K562 (cell line): ENCODE measurements around the gene PRM3. TPM values are rescaled to one million over a fixed set of nuclear protein-coding genes. Genes with fewer than 3 reads are reported as not detected.

Experiments used
- BRCA1 ChIP-seq, 2 experiments: fragments of 450-650 bp in 1 of 2; sonication (generic) in 1 of 2; formaldehyde crosslinking in 1 of 2; IDR thresholded peaks; 2 replicates each; pipeline versions ENCODE4 v1.5.0 to v1.6.1; 2017 to 2020; ENCODE audit warnings: mild to moderate bottlenecking in 1 of 2, missing genetic modification reagents in 1 of 2
- CREB1 ChIP-seq, 2 experiments: sonication (generic) in 1 of 2; formaldehyde crosslinking in 1 of 2; IDR thresholded peaks; 2 replicates each; pipeline versions ENCODE4 v1.6.1 to v1.8.0; 2012 to 2022; ENCODE audit warnings: inconsistent platforms in 1 of 2, mild to moderate bottlenecking in 1 of 2, missing genetic modification reagents in 1 of 2, moderate library complexity in 1 of 2
- E2F5 ChIP-seq: sonication (generic); formaldehyde crosslinking; IDR thresholded peaks from 2 replicates; pipeline ENCODE4 v1.8.0; 2022; ENCODE audit warnings: mild to moderate bottlenecking, missing genetic modification reagents
- HMBOX1 ChIP-seq: sonication (generic); IDR thresholded peaks from 2 replicates; pipeline ENCODE4 v1.6.1; 2016
- HMGN3 ChIP-seq: IDR thresholded peaks from 2 replicates; pipeline ENCODE4 v1.6.1; 2011; ENCODE audit warnings: borderline replicate concordance, low read depth, mild to moderate bottlenecking, mixed read lengths, low read length; ENCODE audit not compliant: insufficient read length; ENCODE audit errors: extremely low read depth
- ID3 ChIP-seq, 2 experiments: fragments of 250-450 bp in 1 of 2; fragments of 450-650 bp in 1 of 2; sonication (Bioruptor Pico) in 1 of 2; IDR thresholded peaks; 2 replicates each; pipeline versions ENCODE4 v1.6.1 to v1.8.0; 2016 to 2021; ENCODE audit warnings: mild to moderate bottlenecking in 2 of 2, moderate library complexity in 2 of 2, missing compliant biosample characterization in 1 of 2, missing genetic modification characterization in 1 of 2
- IRF2 ChIP-seq: sonication (generic); formaldehyde crosslinking; IDR thresholded peaks from 2 replicates; pipeline ENCODE4 v1.8.1; 2022; ENCODE audit warnings: mild to moderate bottlenecking, missing genetic modification reagents
- JUNB ChIP-seq: fragments of 450-650 bp; formaldehyde crosslinking; conservative IDR thresholded peaks from 2 replicates; pipeline ENCODE4 v1.4.0; 2020; ENCODE audit warnings: mild to moderate bottlenecking
- MLLT1 ChIP-seq, 2 experiments: fragments of 450-650 bp; IDR thresholded peaks; 2 replicates each; pipeline ENCODE4 v1.6.1; 2016
- MTA2 ChIP-seq: fragments of 450-650 bp; IDR thresholded peaks from 2 replicates; pipeline ENCODE4 v1.6.1; 2016; ENCODE audit warnings: low read depth
- MTA3 ChIP-seq: fragments of 450-650 bp; formaldehyde crosslinking; IDR thresholded peaks from 2 replicates; pipeline ENCODE4 v1.6.1; 2017; ENCODE audit warnings: mild to moderate bottlenecking, borderline replicate concordance
- NR1H2 ChIP-seq: sonication (generic); formaldehyde crosslinking; IDR thresholded peaks from 2 replicates; pipeline ENCODE4 v1.4.0; 2020; ENCODE audit warnings: mild to moderate bottlenecking, missing genetic modification reagents
- SMAD2 ChIP-seq: fragments of 150-350 bp; IDR thresholded peaks from 2 replicates; pipeline ENCODE4 v1.6.1; 2014; ENCODE audit warnings: low read depth, mild to moderate bottlenecking, low read length
- SMARCC2 ChIP-seq: fragments of 450-650 bp; IDR thresholded peaks from 2 replicates; pipeline ENCODE4 v1.6.1; 2017; ENCODE audit warnings: antibody characterized with exemption, moderate library complexity, mild to moderate bottlenecking, low read depth
- SMARCE1 ChIP-seq: fragments of 450-650 bp; IDR thresholded peaks from 2 replicates; pipeline ENCODE4 v1.7.1; 2016; ENCODE audit warnings: mild to moderate bottlenecking
- TAF1 ChIP-seq: IDR thresholded peaks from 2 replicates; pipeline ENCODE4 v1.6.1; 2011; ENCODE audit warnings: mild to moderate bottlenecking, low read length, moderate library complexity; ENCODE audit not compliant: insufficient read depth, control insufficient read depth, severe bottlenecking; ENCODE audit errors: extremely low read depth
- ZBTB2 ChIP-seq: fragments of 450-650 bp; IDR thresholded peaks from 2 replicates; pipeline ENCODE4 v1.6.1; 2016; ENCODE audit warnings: antibody characterized with exemption
- ZKSCAN1 ChIP-seq: fragments of 150-350 bp; IDR thresholded peaks from 2 replicates; pipeline ENCODE4 v1.6.1; 2016; ENCODE audit warnings: low read depth, low read length
- ZNF224 ChIP-seq: sonication (generic); formaldehyde crosslinking; IDR thresholded peaks from 2 replicates; pipeline ENCODE4 v1.8.0; 2022; ENCODE audit warnings: mild to moderate bottlenecking, missing genetic modification reagents
- ZNF24 ChIP-seq: fragments of 450-650 bp; IDR thresholded peaks from 2 replicates; pipeline ENCODE4 v1.6.1; 2016
- ZNF445 ChIP-seq: fragments of 250-450 bp; sonication (Bioruptor Pico); IDR thresholded peaks from 2 replicates; pipeline ENCODE4 v1.4.0; 2020; ENCODE audit warnings: low read depth, mild to moderate bottlenecking, moderate library complexity
- ZNF77 ChIP-seq: fragments of 250-450 bp; sonication (Bioruptor Pico); IDR thresholded peaks from 2 replicates; pipeline ENCODE4 v1.5.0; 2020
- polyA plus RNA-seq, 8 experiments: library from polyadenylated mRNA; depleted of rRNA in 4 of 8; stranded (reverse) in 5 of 8; unstranded in 3 of 8; fragments of >200 nt; fragmentation: Nextera tagmentation in 2 of 8; fragmentation: Illumina TruSeq in 1 of 8; extraction: Ambion mirVana in 2 of 8; extraction: Trizol in 1 of 8; gene quantifications; 2 replicates each; pipeline versions ENCODE4 v1.2.1 to v1.2.3, GENCODE V29; 2011 to 2014; ENCODE audit warnings: inconsistent platforms in 1 of 8, missing spikeins in 1 of 8
- total RNA-seq, 7 experiments: library from RNA; depleted of rRNA in 6 of 7; stranded (reverse); fragments of >200 nt in 6 of 7; fragmentation: Illumina TruSeq in 2 of 7; extraction: Trizol in 2 of 7; gene quantifications; 2 replicates each; pipeline versions ENCODE4 v1.2.1 to v1.2.3, GENCODE V29; 2011 to 2021; ENCODE audit warnings: low replicate concordance in 1 of 7

PRM3 gene
- total and polyA plus RNA-seq, 9 of the 15 experiments (the other 6 are each of a cell fraction or from before 2014, with no cell fraction given) = not detected

- TF ChIP-seq SMAD2 (no peak), JUNB (CRISPR knock-in tag) (0 out of 2 replicates have a peak, but pooled peaks have one; percentile 36), ZNF77 (CRISPR knock-in tag) (no peak), ZBTB2 (no peak), TAF1 (peak; percentile 45), MTA2 (no peak), IRF2 (CRISPR knock-in tag) (peak; percentile 98), ID3 (CRISPR knock-in tag; IDR thresholded peaks at IDR 0.05) (no peak), ID3 (tag; IDR thresholded peaks at IDR 0.05) (peak; percentile 84; the same call in 1 of the 2 replicates), SMARCE1 (no peak), SMARCC2 (no peak), ZKSCAN1 (no peak), MTA3 (peak; percentile 81; the same call in 1 of the 2 replicates), HMBOX1 (no peak), ZNF224 (CRISPR knock-in tag) (peak; percentile 98), NR1H2 (CRISPR knock-in tag) (peak; percentile 92; the same call in 1 of the 2 replicates), HMGN3 (peak; percentile 24), E2F5 (CRISPR knock-in tag) (peak; percentile 100), ZNF24 (peak; percentile 58), BRCA1 (IDR thresholded peaks at IDR 0.05) (no peak), BRCA1 (CRISPR knock-in tag; IDR thresholded peaks at IDR 0.05) (peak; percentile 89; the same call in 1 of the 2 replicates), MLLT1 (IDR thresholded peaks at IDR 0.05) (0 out of 4 replicates have a peak, but pooled peaks of 1 of the 2 experiments have one; percentile 13), CREB1 (IDR thresholded peaks at IDR 0.05) (peak; percentile 26), CREB1 (CRISPR knock-in tag; IDR thresholded peaks at IDR 0.05) (peak; percentile 86), ZNF445 (no peak)
These were observed 18.3 kb downstream of the PRM3 start (continued) for GRCh38 chr16:11254913-11255736.
